GM18511 (cell line): Measurements from ENCODE around the gene FBXO2.
"Not testable (repeated sequence)": the region's sequence is repeated elsewhere in the genome, so short reads cannot be mapped to it uniquely, and the experiment has no call there.

Source experiments
- ATAC-seq: cut with Tn5 transposase; IDR thresholded peaks from one replicate; pipeline ENCODE4 v1.9.1; 2021; ENCODE audit warnings: mild to moderate bottlenecking, moderate library complexity; ENCODE audit not compliant: unreplicated experiment

The FBXO2 gene

DNA sequence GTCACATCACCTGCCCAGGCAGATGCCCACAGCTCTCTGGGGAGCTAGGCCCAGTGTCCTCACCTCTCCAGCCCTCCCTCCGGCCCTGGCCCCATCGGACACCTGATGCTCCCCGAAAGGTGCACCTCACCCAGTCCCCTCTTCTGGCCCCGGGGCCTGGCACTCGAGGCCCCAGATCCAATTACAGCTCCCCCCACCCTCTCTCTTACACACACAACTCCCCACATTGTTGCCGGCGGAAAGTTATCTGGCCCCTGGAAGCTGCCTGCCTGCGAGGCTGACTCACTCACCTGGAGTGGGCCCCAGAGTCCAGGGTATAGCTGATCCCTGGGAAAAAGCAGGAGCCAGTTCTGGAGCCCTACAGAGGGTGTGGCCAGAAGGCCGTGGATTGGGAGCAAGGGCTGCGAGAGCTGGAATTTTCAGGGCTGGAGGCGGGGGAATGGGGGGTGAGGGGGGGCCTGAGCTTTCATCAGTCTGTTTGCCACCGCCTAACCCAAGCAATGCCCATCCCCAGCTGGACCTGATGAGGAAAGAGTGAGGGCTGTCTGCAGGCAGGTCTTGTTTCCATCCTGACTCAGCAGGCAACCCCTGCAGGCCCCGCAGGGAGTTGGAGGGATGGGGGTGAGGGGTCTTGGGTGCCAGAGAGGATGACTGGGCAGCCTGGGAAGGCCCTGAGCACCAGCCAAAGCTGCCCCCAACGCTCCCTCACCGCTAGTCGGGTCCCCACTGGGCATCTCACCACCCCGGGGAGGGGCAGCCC lies 948 bp downstream of the FBXO2 start:
- no peak for ATAC-seq

GRCh38 chr1:11652203-11652780 lies 1.9 kb downstream of the FBXO2 start:
- no peak for ATAC-seq

GRCh38 chr1:11651017-11651416 lies 3.2 kb downstream of the FBXO2 start:
- ATAC-seq: no peak

- ATAC-seq: no peak
These were observed 3.8 kb downstream of the FBXO2 start for GRCh38 chr1:11650331-11650991.

GRCh38 chr1:11649624-11650330 lies 4.5 kb downstream of the FBXO2 start:
- no peak for ATAC-seq

DNA sequence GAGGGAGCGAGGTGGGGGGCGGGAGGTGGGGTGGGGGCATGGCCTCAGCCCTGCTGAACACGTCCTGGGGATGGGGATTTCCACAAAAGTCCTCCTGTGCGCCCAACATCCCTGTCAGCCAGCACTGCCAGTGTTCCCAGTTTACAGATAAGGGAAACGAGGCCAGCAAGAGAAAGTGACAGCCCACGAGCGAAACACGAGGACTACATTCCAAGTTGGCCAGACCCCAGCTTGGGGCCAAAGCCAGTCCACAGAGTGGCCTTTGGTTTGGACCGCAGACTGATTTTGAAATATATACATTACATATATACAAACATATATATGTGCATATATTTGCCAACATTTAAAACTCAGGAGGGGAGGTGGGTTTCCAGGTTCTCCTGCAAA lies 5.0 kb downstream of the FBXO2 start:
- ATAC-seq: no peak

DNA sequence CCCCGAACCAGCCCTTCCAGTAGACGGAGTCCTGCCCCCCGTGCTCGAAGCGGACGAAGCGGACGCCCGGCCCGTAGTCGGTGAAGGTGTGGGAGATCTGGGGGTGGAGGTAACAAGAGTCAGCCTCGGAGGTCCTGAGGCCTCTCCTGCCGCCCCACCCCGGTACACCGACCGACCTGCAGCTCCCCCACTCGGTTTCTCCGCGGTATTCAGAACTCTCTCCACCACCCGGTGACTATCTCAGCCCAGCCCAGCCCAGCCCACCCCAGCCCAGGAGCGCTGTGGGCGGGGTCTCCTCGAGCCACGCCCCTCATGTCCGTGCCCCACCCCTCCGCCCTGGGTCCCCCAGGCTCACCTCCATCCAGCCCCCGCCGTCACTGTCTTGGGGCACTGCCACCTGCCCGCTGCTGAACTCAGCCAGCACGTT lies 5.5 kb downstream of the FBXO2 start:
- ATAC-seq: no peak

DNA sequence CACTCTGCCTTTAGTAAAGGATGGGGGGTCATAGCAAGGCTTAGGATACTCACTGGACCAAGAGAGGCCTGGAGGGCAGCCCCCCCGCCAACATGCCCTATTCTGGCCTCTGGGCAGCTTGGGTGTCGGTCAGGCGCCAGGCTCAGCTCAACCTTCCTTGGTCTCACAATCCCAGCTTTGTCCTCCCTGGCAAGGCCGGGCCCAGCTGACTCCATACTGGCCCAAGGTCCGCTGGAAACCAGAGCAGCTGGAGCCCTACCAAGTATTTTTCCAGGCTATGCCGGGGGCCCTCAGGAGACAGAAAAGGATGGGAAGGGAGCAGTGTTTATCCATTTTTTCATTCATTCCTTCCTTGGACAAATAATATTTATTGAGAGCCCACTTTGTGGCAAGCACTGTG lies 6.2 kb downstream of the FBXO2 start:
- no peak for ATAC-seq

- no peak for ATAC-seq
These were observed 6.9 kb downstream of the FBXO2 start for GRCh38 chr1:11647333-11647732.

DNA sequence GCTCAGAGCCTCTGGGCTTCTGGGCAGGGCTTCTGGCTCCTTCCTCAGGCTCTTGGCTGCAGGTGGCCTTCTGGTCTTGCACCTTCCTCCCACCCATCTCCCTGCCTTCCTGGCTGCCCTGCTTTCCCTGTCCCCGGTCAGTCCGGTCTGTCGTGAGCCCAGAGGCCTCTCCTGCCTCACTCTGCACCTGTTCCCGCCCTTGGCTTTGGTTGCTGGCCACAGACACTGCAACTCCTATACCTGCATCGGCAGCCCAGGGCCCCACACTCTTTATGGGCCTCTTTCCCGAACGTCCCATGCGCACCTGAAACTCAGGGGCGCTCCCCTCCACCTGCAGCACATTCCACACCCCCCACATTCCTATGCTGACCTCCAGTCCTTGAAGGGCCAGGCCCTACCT lies 7.9 kb downstream of the FBXO2 start:
- ATAC-seq: no peak

- no peak for ATAC-seq
These were observed 8.5 kb downstream of the FBXO2 start for GRCh38 chr1:11645670-11646265.

DNA sequence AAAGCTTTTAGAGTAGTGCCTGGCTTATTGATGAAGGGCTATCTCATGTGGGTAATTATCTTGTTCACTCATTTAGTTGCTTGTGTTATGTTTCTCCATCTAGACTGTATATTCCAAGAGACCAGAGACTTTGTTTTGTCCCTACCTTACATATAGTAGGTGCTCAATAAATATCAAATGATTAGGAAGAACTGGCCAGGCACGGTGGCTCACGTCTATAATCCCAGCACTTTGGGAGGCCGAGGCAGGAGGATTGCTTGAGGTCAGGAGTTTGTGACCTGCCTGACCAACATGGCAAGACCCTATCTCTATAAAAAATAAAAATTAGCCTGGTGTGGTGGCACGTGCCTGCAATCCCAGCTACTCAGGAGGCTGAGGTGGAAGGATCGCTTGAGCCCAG lies 9.0 kb downstream of the FBXO2 start:
- no peak for ATAC-seq

GRCh38 chr1:11643782-11644181 lies 10.4 kb downstream of the FBXO2 start:
- no peak for ATAC-seq

- not testable (repeated sequence) for ATAC-seq
These were observed 11.7 kb downstream of the FBXO2 start for GRCh38 chr1:11642418-11643017.

DNA sequence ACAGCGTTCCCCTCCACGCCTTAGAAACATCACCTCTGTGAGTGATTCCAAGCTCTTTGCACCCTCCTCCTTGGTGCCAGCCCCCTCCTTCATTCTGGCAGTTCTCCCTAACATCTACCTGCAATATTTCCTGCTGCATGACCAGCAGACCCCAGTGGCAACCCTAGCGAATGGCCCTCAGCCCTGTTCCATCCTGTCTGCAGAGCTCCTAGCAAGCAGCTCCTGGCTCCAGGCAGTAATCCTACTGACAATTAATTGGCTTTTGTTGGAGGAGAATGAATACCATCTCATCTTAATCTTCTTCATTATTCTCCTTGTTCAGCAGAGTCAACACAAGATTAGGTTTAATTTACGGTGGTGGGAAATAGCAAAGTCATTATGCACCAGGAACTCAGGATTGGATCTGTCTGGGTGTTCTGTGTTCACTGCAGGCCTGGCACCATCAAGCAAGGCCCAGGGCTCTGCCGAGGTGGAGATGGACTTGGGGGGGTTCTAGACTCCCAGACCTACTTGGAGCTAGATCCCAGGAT lies 12.4 kb downstream of the FBXO2 start:
- ATAC-seq: no peak

DNA sequence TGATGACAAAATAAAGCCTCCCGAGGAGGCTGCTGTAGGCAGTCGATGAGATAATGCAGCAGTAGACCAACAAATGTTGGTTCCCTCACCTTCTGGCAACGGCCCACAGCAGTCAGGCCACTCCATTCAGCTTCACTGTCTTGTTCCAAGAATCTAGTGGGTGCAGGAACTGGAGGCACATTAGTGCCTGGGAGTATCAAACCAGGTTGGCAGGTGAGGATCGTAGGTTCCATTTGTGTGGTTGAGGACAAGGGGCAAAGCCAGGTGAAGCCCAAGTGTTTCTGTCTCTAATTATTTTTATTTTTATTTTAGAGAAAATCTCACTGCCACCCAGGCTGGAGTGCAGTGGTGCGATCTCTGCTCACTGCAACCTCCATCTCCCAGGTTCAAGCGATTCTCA lies 13.3 kb downstream of the FBXO2 start:
- ATAC-seq: no peak

GRCh38 chr1:11640101-11640500 lies 14.1 kb downstream of the FBXO2 start:
- no peak for ATAC-seq

DNA sequence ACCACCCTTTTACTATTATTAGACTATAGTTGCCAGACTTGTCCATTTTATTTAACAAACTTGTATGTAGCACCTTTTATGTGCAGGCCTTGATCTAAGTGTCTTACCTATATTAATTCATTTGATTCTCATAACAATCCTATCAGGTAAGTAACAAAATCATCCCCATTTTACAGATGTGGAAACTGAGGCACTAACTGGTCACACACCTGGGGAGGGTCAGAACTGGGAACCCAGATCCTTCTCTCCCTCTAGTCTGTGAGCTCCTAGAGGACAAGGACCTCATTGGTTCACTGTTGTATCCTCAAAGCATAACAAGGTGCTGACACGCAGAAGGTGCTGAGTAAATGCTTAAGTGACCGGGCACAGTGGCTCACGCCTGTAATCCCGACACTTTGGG lies 14.9 kb downstream of the FBXO2 start:
- no peak for ATAC-seq

DNA sequence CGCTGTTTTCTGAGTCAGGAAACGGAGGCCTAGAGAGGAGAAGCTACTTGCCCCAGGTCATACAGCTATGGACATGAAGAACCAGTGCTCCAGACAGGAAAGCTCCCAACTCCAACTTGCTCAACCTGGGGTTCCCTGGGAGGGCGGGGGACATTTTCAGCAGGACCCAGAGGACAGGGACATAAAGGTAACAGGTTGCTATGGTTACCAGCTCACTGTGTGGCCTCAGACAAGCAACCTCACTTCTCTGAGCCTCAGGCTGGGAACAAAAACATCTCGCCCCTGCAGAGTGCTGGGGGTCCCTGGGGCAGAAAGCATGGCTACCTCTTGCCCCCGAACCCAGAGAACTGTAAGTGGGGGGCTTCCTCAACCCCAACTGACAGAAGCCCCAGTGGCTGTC lies 16.1 kb downstream of the FBXO2 start:
- ATAC-seq: no peak

- ATAC-seq: no peak
These were observed 19.6 kb downstream of the FBXO2 start for GRCh38 chr1:11634365-11635192.
